GM23338 (cell line): ENCODE measurements around the gene STRIP1. TPM values are rescaled to one million over a fixed set of nuclear protein-coding genes. Genes with fewer than 3 reads are reported as not detected.

Source experiments
- ATAC-seq: fragments of 200-7000 bp; cut with Tn5 transposase; 3 replicates; pipeline ENCODE4 v1.9.1; 2020
- DNase-seq: peaks from one replicate; pipeline ENCODE4 v3.0.0-alpha.2; 2015; ENCODE audit warnings: low spot score
- H2AFZ ChIP-seq: fragments of 200-600 bp; sonication (generic); 2 replicates; pipeline ENCODE4 v1.8.0; 2016; ENCODE audit warnings: antibody characterized with exemption, mild to moderate bottlenecking, moderate library complexity
- H3F3A ChIP-seq: fragments of 200-600 bp; sonication (generic); replicated peaks from 2 replicates; pipeline ENCODE4 v1.8.0; 2017; ENCODE audit warnings: antibody characterized with exemption, mixed run types, low read depth
- H3K27ac ChIP-seq: fragments of 200-600 bp; sonication (generic); 2 replicates; pipeline ENCODE4 v1.6.1; 2016; ENCODE audit warnings: low read depth
- H3K27me3 ChIP-seq: fragments of 200-600 bp; sonication (generic); 2 replicates; pipeline ENCODE4 v1.8.0; 2016; ENCODE audit warnings: mild to moderate bottlenecking, mixed run types, moderate library complexity; ENCODE audit not compliant: insufficient read depth
- H3K36me3 ChIP-seq: fragments of 200-600 bp; sonication (generic); 2 replicates; pipeline ENCODE4 v1.8.0; 2016; ENCODE audit warnings: mild to moderate bottlenecking; ENCODE audit not compliant: insufficient read depth
- H3K4me1 ChIP-seq: fragments of 200-600 bp; sonication (generic); 2 replicates; pipeline ENCODE4 v1.8.0; 2016; ENCODE audit warnings: mild to moderate bottlenecking, moderate library complexity; ENCODE audit not compliant: insufficient read depth
- H3K4me2 ChIP-seq: fragments of 200-600 bp; sonication (generic); 2 replicates; pipeline ENCODE4 v1.7.1; 2017; ENCODE audit warnings: mixed run types
- H3K4me3 ChIP-seq: fragments of 200-600 bp; sonication (generic); 2 replicates; pipeline ENCODE4 v1.6.1; 2016; ENCODE audit warnings: mixed run types
- H3K79me2 ChIP-seq: fragments of 200-600 bp; sonication (generic); replicated peaks from 2 replicates; pipeline ENCODE4 v1.8.0; 2017; ENCODE audit warnings: mild to moderate bottlenecking; ENCODE audit not compliant: insufficient read depth
- H3K9me2 ChIP-seq: fragments of 200-600 bp; sonication (generic); 2 replicates; pipeline ENCODE4 v1.8.0; 2017; ENCODE audit not compliant: insufficient read depth
- H4K20me1 ChIP-seq: fragments of 200-600 bp; sonication (generic); replicated peaks from 2 replicates; pipeline ENCODE4 v1.8.0; 2017; ENCODE audit warnings: mild to moderate bottlenecking; ENCODE audit not compliant: insufficient read depth
- H3K27ac Mint-ChIP-seq: 2 replicates; pipeline ENCODE4 v1.8.0; 2020; ENCODE audit warnings: inconsistent platforms, mild to moderate bottlenecking, moderate library complexity, mixed read lengths
- H3K27me3 Mint-ChIP-seq: 3 replicates; pipeline ENCODE4 v1.8.0; 2022; ENCODE audit warnings: low read depth, mild to moderate bottlenecking, moderate library complexity, mixed read lengths, inconsistent platforms; ENCODE audit not compliant: insufficient read depth, poor library complexity
- H3K36me3 Mint-ChIP-seq: 3 replicates; pipeline ENCODE4 v1.8.0; 2021; ENCODE audit warnings: low read depth, mild to moderate bottlenecking, inconsistent platforms, moderate library complexity, mixed read lengths
- H3K4me1 Mint-ChIP-seq: 3 replicates; pipeline ENCODE4 v1.8.0; 2020; ENCODE audit warnings: mild to moderate bottlenecking, inconsistent platforms, mixed read lengths
- H3K4me3 Mint-ChIP-seq: 3 replicates; pipeline ENCODE4 v1.8.0; 2021; ENCODE audit warnings: moderate library complexity, mild to moderate bottlenecking, inconsistent platforms, mixed read lengths
- H3K9me3 Mint-ChIP-seq: 3 replicates; pipeline ENCODE4 v1.8.0; 2020; ENCODE audit warnings: moderate library complexity, mild to moderate bottlenecking, inconsistent platforms, mixed read lengths
- CREB1 ChIP-seq: fragments of 250-450 bp; sonication (Bioruptor Pico); IDR thresholded peaks from 2 replicates; pipeline ENCODE4 v1.5.0; 2020; ENCODE audit warnings: low read depth, mild to moderate bottlenecking, moderate library complexity
- EZH2 ChIP-seq: fragments of 200-600 bp; sonication (generic); IDR thresholded peaks from one replicate; pipeline ENCODE4 v1.8.0; 2017; ENCODE audit warnings: antibody characterized with exemption, mild to moderate bottlenecking, low read depth; ENCODE audit not compliant: unreplicated experiment
- EZH2phosphoT487 ChIP-seq: fragments of 200-600 bp; sonication (generic); IDR thresholded peaks from one replicate; pipeline ENCODE4 v1.8.1; 2018; ENCODE audit warnings: antibody characterized with exemption; ENCODE audit not compliant: unreplicated experiment
- NANOG ChIP-seq: IDR thresholded peaks from 2 replicates; pipeline ENCODE4 v1.6.1; 2016; ENCODE audit warnings: antibody characterized with exemption, borderline replicate concordance
- POLR2AphosphoS5 ChIP-seq: IDR thresholded peaks from 2 replicates; pipeline ENCODE4 v1.6.1; 2016; ENCODE audit warnings: antibody characterized with exemption, low read depth
- ZNF114 ChIP-seq: fragments of 250-450 bp; sonication (Bioruptor Pico); IDR thresholded peaks from 2 replicates; pipeline ENCODE4 v1.5.0; 2020; ENCODE audit warnings: mild to moderate bottlenecking, moderate library complexity
- ZNF331 ChIP-seq: fragments of 250-450 bp; sonication (Bioruptor Pico); IDR thresholded peaks from 2 replicates; pipeline ENCODE4 v1.5.0; 2020; ENCODE audit warnings: low read depth, mild to moderate bottlenecking, moderate library complexity
- polyA plus RNA-seq: library from polyadenylated mRNA; unstranded; fragments of >200 nt; fragmentation: Nextera tagmentation; extraction: Ambion mirVana; gene quantifications from 2 replicates; pipeline ENCODE4 v1.2.1, GENCODE V29; 2016
- total RNA-seq: library from RNA; depleted of rRNA; stranded (reverse); fragments of >200 nt; shearing (Covaris generic); gene quantifications from 2 replicates; pipeline ENCODE4 v1.2.3, GENCODE V29; 2014
- TF ChIP-seq, protein P1 (sequence below), 2 experiments: fragments of 200-600 bp in 1 of 2; sonication (generic) in 1 of 2; conservative IDR thresholded peaks; 2 replicates each; pipeline versions ENCODE4 v1.5.1 to v1.6.1; 2016 to 2017; ENCODE audit warnings: antibody characterized with exemption in 2 of 2, low read depth in 2 of 2, mild to moderate bottlenecking in 2 of 2, moderate library complexity in 1 of 2

Gene STRIP1
- total and polyA plus RNA-seq, 2 experiments from 2014 or later, result 17.2 to 50.6 TPM

DNA sequence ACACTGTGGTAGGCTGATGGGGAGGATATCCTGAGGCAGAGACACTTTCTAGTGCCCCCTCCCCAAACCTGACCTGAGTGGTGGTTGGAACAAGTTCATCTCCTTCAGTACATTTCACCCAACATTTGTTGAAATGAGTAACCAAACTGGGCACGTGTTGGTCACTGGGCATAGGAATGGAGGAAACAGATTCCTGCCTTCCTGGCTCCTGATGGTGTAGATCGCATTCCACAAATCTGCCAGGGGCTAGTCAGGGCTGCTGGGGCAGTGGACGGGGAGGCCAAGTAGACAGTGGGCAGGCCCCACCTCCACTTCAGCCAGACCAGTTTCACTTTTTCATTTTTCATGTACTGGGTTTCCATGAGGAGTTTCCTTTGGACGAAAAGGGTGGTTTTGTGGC, 52.5 kb downstream of the STRIP1 start:
- no peak overlapping the region for H3K4me2 ChIP-seq
- H3K36me3 Mint-ChIP-seq, result no peaks in the 10 kb centered on the region; the same call in 2 of the 3 replicates
- no peak overlapping the region for H3K27ac Mint-ChIP-seq
- no peaks in the 10 kb centered on the region for H3K36me3 ChIP-seq
- no peak overlapping the region for H2AFZ ChIP-seq
- H3K9me3 Mint-ChIP-seq, result no peaks in the 10 kb centered on the region
- no peaks in the 10 kb centered on the region for H3K9me2 ChIP-seq
- ATAC-seq (no peak), DNase-seq (no peak)
- peaks cover 7% of the 10 kb centered on the region; the same call in 1 of the 2 replicates for H4K20me1 ChIP-seq
- H3K27ac ChIP-seq, result no peak overlapping the region
- no peak for TF ChIP-seq NANOG
- TF ChIP-seq EZH2, result no peak
- TF ChIP-seq POLR2AphosphoS5, result no peak
- TF ChIP-seq, protein P1, sequence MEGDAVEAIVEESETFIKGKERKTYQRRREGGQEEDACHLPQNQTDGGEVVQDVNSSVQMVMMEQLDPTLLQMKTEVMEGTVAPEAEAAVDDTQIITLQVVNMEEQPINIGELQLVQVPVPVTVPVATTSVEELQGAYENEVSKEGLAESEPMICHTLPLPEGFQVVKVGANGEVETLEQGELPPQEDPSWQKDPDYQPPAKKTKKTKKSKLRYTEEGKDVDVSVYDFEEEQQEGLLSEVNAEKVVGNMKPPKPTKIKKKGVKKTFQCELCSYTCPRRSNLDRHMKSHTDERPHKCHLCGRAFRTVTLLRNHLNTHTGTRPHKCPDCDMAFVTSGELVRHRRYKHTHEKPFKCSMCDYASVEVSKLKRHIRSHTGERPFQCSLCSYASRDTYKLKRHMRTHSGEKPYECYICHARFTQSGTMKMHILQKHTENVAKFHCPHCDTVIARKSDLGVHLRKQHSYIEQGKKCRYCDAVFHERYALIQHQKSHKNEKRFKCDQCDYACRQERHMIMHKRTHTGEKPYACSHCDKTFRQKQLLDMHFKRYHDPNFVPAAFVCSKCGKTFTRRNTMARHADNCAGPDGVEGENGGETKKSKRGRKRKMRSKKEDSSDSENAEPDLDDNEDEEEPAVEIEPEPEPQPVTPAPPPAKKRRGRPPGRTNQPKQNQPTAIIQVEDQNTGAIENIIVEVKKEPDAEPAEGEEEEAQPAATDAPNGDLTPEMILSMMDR (conservative IDR thresholded peaks at IDR 0.05; ENCODE audit: low read depth in 2 of 2), result no peak
- no peak for TF ChIP-seq ZNF331 (CRISPR knock-in tag)
- no peak for TF ChIP-seq CREB1 (CRISPR knock-in tag)
- no peak for TF ChIP-seq ZNF114 (CRISPR knock-in tag)
- peaks cover 61% of the 10 kb centered on the region for H3K27me3 ChIP-seq
- no peak overlapping the region for H3K4me3 ChIP-seq
- H3F3A ChIP-seq, result no peaks in the 10 kb centered on the region
- no peak overlapping the region for H3K4me3 Mint-ChIP-seq
- peaks cover 62% of the 10 kb centered on the region for H3K27me3 Mint-ChIP-seq
- peaks cover 21% of the 10 kb centered on the region for H3K4me1 ChIP-seq
- H3K4me1 Mint-ChIP-seq, result peaks cover 35% of the 10 kb centered on the region
- H3K79me2 ChIP-seq, result no peaks in the 10 kb centered on the region

DNA sequence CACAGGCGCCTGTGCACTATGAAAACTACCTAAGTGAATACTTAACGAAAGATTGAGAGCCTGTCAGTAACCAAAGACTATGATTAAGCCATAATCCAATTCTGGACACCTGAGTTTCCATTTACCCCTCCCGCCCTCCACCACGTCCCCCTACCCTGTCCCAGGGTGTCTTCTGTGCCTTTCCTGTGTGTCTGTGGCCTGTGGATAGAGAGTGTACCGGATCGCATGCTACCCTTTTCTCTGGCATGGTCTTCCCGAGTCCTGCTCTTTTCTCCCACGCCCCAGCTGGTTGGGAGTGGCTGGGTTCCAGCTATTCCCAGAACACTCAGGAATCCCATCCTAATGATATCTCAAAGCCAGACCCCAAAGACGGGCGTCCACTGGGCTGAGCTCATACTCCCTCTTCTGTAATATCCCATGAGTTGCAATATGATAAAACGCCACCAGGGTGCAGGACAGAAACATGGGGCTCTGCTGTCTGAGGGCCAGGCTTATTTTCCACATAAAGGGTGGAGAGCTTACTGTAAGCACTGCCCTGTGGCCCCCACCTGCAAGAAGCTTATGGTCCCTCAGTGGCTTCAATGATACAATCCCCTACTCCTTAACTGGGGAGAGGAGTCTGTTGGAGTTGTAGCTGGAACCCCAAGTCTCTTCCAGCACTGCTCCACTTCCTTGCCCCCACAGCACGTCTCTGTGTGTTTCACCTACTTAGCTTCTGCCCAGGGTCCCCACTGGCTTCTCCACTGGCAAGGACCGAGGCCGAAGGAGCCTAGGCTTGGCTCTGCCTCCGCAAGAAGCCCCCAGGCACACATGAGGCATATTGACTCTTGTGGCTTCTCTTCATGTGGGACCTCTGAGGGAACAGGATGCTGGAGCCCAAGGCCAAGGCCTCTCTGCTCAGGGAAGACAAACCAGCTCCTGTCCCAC, 53.7 kb downstream of the STRIP1 start:
- peak; percentile 66 for ATAC-seq
- H3K27ac ChIP-seq, result no peak overlapping the region
- H3K4me3 ChIP-seq, result no peak overlapping the region
- Mint-ChIP-seq H3K4me1 (peaks cover 27% of the 10 kb centered on the region), H3K4me3 (no peak overlapping the region), H3K27ac (no peak overlapping the region), H3K9me3 (no peaks in the 10 kb centered on the region), H3K27me3 (peaks cover 51% of the 10 kb centered on the region), H3K36me3 (no peaks in the 10 kb centered on the region; the same call in 2 of the 3 replicates)
- H3K4me2 ChIP-seq, result no peak overlapping the region
- peaks cover 49% of the 10 kb centered on the region for H3K27me3 ChIP-seq
- H4K20me1 ChIP-seq, result peaks cover 7% of the 10 kb centered on the region; the same call in 1 of the 2 replicates
- no peaks in the 10 kb centered on the region for H3K36me3 ChIP-seq
- H3K4me1 ChIP-seq, result peaks cover 13% of the 10 kb centered on the region
- H3F3A ChIP-seq, result no peaks in the 10 kb centered on the region
- H3K79me2 ChIP-seq, result no peaks in the 10 kb centered on the region
- TF ChIP-seq, protein P1 (conservative IDR thresholded peaks at IDR 0.05; ENCODE audit: low read depth in 2 of 2), result peak; percentile 68 to 75
- no peak for TF ChIP-seq EZH2phosphoT487
- no peaks in the 10 kb centered on the region for H3K9me2 ChIP-seq
- no peak overlapping the region for H2AFZ ChIP-seq
- DNase-seq, result peak; percentile 87
